Endothelial cell of umbilical vein (primary cell): ENCODE measurements around the gene DHTKD1. TPM values are rescaled to one million over a fixed set of nuclear protein-coding genes. Genes with fewer than 3 reads are reported as not detected.

ENCODE experiments used
- BruUV-seq: library from RNA; stranded (reverse); fragments of 400-500 nt; replicated peaks from 2 replicates; lab custom pipeline; 2021; lab: Mats Ljungman, UMichigan
- CTCF ChIA-PET: fragments of 300-600, 350-600 bp; sonication (Branson Sonifier 250); formaldehyde crosslinking; loops from one replicate; lab custom pipeline; 2021; ENCODE audit warnings: antibody characterized with exemption, inconsistent platforms; lab: Charles Lee
- POLR2A ChIA-PET: fragments of 300-600, 350-600 bp; sonication (Branson Sonifier 250); formaldehyde crosslinking; loops from one replicate; lab custom pipeline; 2021; ENCODE audit warnings: antibody characterized with exemption, inconsistent platforms; lab: Charles Lee
- DNase-seq: peaks from one replicate; pipeline ENCODE4 v3.0.0-alpha.2; 2011; ENCODE audit warnings: low read depth, low spot score
- FAIRE-seq: peaks from 2 replicates; lab custom pipeline; 2011; peaks lifted over from hg19 to GRCh38; lab: Jason Lieb, UNC
- H2AFZ ChIP-seq: 2 replicates; pipeline ENCODE4 v1.6.0; 2012; ENCODE audit warnings: low read depth, low read length, control low read depth, inconsistent platforms
- H3K27ac ChIP-seq: 2 replicates; pipeline ENCODE4 v1.5.1; 2011; ENCODE audit warnings: low read depth, mild to moderate bottlenecking, control low read depth, low read length, moderate library complexity; ENCODE audit not compliant: insufficient read depth
- H3K27me3 ChIP-seq, 2 experiments: 2 replicates each; pipeline versions ENCODE4 v1.6.0 to v1.6.1; 2011; ENCODE audit warnings: low read length in 2 of 2, mixed read lengths in 1 of 2; ENCODE audit not compliant: control insufficient read depth in 2 of 2, insufficient read depth in 2 of 2
- H3K36me3 ChIP-seq, 2 experiments: 2 replicates in 1 of 2; 3 replicates in 1 of 2; pipeline ENCODE4 v1.5.1; 2011; ENCODE audit warnings: low read length in 2 of 2, mild to moderate bottlenecking in 1 of 2, moderate library complexity in 1 of 2; ENCODE audit not compliant: control insufficient read depth in 2 of 2, insufficient read depth in 2 of 2; ENCODE audit errors: extremely low read depth in 1 of 2
- H3K4me1 ChIP-seq: 3 replicates; pipeline ENCODE4 v1.5.1; 2011; ENCODE audit warnings: mild to moderate bottlenecking, low read length; ENCODE audit not compliant: control insufficient read depth, insufficient read depth; ENCODE audit errors: extremely low read depth
- H3K4me2 ChIP-seq: 2 replicates; pipeline ENCODE4 v1.6.1; 2011; ENCODE audit warnings: low read length, control low read depth, mixed read lengths; ENCODE audit not compliant: insufficient read depth
- H3K4me3 ChIP-seq, 3 experiments: fragments of 200-600 bp in 1 of 3; sonication (generic), shearing (Covaris generic) in 1 of 3; replicated peaks in 1 of 3; 2 replicates each; pipeline ENCODE4 v1.5.1; 2011 to 2016; ENCODE audit warnings: control low read depth in 3 of 3, low read length in 3 of 3, mild to moderate bottlenecking in 2 of 3, inconsistent platforms in 1 of 3, low read depth in 1 of 3, moderate library complexity in 1 of 3; ENCODE audit not compliant: insufficient read depth in 1 of 3
- H3K79me2 ChIP-seq: 2 replicates; pipeline ENCODE4 v1.6.0; 2012; ENCODE audit warnings: low read length, inconsistent platforms; ENCODE audit not compliant: control insufficient read depth, insufficient read depth
- H3K9ac ChIP-seq: replicated peaks from 2 replicates; pipeline ENCODE3; 2011; ENCODE audit warnings: low read length, control low read depth; ENCODE audit not compliant: insufficient read depth; ENCODE audit errors: extremely low read depth
- H3K9me1 ChIP-seq: replicated peaks from 3 replicates; pipeline ENCODE4 v1.6.0; 2011; ENCODE audit warnings: mild to moderate bottlenecking, low read length; ENCODE audit not compliant: control insufficient read depth, insufficient read depth; ENCODE audit errors: extremely low read depth
- H3K9me3 ChIP-seq: replicated peaks from 2 replicates; pipeline ENCODE4 v1.5.1; 2012; ENCODE audit warnings: low read length, inconsistent platforms; ENCODE audit not compliant: control insufficient read depth, insufficient read depth
- H4K20me1 ChIP-seq: replicated peaks from 2 replicates; pipeline ENCODE3; 2011; ENCODE audit warnings: mild to moderate bottlenecking, low read length; ENCODE audit not compliant: control insufficient read depth, insufficient read depth; ENCODE audit errors: extremely low read depth
- CTCF ChIP-seq, 2 donors: IDR thresholded peaks; 1 replicate in 1 of 2; 2 replicates in 1 of 2; pipeline ENCODE4 v1.5.1; 2011; ENCODE audit warnings: low read length in 2 of 2, mild to moderate bottlenecking in 2 of 2, moderate library complexity in 2 of 2, control low read depth in 1 of 2, inconsistent platforms in 1 of 2, low read depth in 1 of 2; ENCODE audit not compliant: insufficient read depth in 1 of 2; ENCODE audit errors: extremely low read depth in 1 of 2
- EZH2 ChIP-seq: IDR thresholded peaks from 2 replicates; pipeline ENCODE4 v1.6.1; 2012; ENCODE audit warnings: borderline replicate concordance, low read depth, mild to moderate bottlenecking, moderate library complexity, low read length, inconsistent platforms; ENCODE audit not compliant: severe bottlenecking
- FOS ChIP-seq: IDR thresholded peaks from 2 replicates; pipeline ENCODE4 v1.6.1; 2011; ENCODE audit warnings: mild to moderate bottlenecking, low read length, moderate library complexity, borderline replicate concordance; ENCODE audit not compliant: insufficient read depth
- GATA2 ChIP-seq: IDR thresholded peaks from 2 replicates; pipeline ENCODE4 v1.7.0; 2011; ENCODE audit warnings: low read depth, mild to moderate bottlenecking, moderate library complexity, mixed read lengths, low read length; ENCODE audit not compliant: insufficient read length, insufficient read depth
- JUN ChIP-seq: IDR thresholded peaks from 2 replicates; pipeline ENCODE4 v1.6.1; 2011; ENCODE audit warnings: borderline replicate concordance, low read depth; ENCODE audit not compliant: insufficient read length, insufficient read depth
- MAX ChIP-seq: IDR thresholded peaks from 2 replicates; pipeline ENCODE4 v1.6.1; 2011; ENCODE audit not compliant: insufficient read depth, insufficient read length
- MYC ChIP-seq: IDR thresholded peaks from one replicate; pipeline ENCODE4 v1.6.1; 2011; ENCODE audit warnings: mild to moderate bottlenecking, low read depth, low read length
- POLR2A ChIP-seq: IDR thresholded peaks from 2 replicates; pipeline ENCODE4 v1.6.1; 2012; ENCODE audit warnings: low read depth, mild to moderate bottlenecking, control low read depth, low read length
- POLR2AphosphoS5 ChIP-seq: IDR thresholded peaks from 2 replicates; pipeline ENCODE4 v1.6.1; 2012; ENCODE audit warnings: low read depth, mild to moderate bottlenecking, control low read depth, low read length, moderate library complexity; ENCODE audit not compliant: insufficient read depth
- dilution Hi-C: fragments of 300-500 bp; cut with MboI; formaldehyde crosslinking; loops from one replicate; pipeline ENCODE4 v1.15.0; 2019; ENCODE audit warnings: low sequenced_read_pairs; ENCODE audit not compliant: extremely low pct_ligation_motif_present
- intact Hi-C: fragments of 100-400 bp; cut with micrococcal nuclease; formaldehyde crosslinking; loops from one replicate; pipeline ENCODE4 v1.10.0; 2022
- polyA plus RNA-seq, 4 experiments: library from polyadenylated mRNA; depleted of rRNA in 3 of 4; stranded (reverse) in 3 of 4; unstranded in 1 of 4; fragments of >200 nt; gene quantifications; 2 replicates each; pipeline versions ENCODE4 v1.2.1 to v1.2.3, GENCODE V29; 2011 to 2012; ENCODE audit warnings: missing spikeins in 1 of 4
- total RNA-seq: library from RNA; stranded (reverse); gene quantifications from 2 replicates; pipeline ENCODE4 v1.2.3, GENCODE V29; 2021

Gene DHTKD1
- total and polyA plus RNA-seq, 2 donors (not counting 3 experiments of a cell fraction or from before 2014, with no cell fraction given): 15.3 to 22.9 TPM

- DNase-seq (no peak), FAIRE-seq (no peak)
- Histone ChIP-seq H3K4me2 (no peak overlapping the region), H3K36me3 (no peaks in the 10 kb centered on the region), H4K20me1 (no peaks in the 10 kb centered on the region), H3K4me3 (no peak overlapping the region), H2AFZ (no peak overlapping the region), H3K9me1 (no peaks in the 10 kb centered on the region), H3K4me1 (no peaks in the 10 kb centered on the region), H3K27me3 (no peaks in the 10 kb centered on the region), H3K27ac (no peak overlapping the region), H3K9me3 (no peaks in the 10 kb centered on the region), H3K9ac (no peak overlapping the region), H3K79me2 (no peaks in the 10 kb centered on the region)
- ChIA-PET POLR2A (no interaction called here), CTCF (no interaction called here)
- no TSS peak for BruUV-seq
- intact Hi-C loops (no loop called here), dilution Hi-C loops (no loop called here)
- TF ChIP-seq JUN (no peak), MYC (no peak), POLR2AphosphoS5 (no peak), FOS (no peak), GATA2 (no peak), CTCF (IDR thresholded peaks at IDR 0.05; ENCODE audit: extremely low read depth in 1 of 2, insufficient read depth in 1 of 2, low read depth in 1 of 2, low read length in 2 of 2) (no peak), POLR2A (no peak), MAX (no peak), EZH2 (no peak)
Measured at GRCh38 chr10:12121673-12122072, 52.9 kb downstream of the DHTKD1 start.
